ENCODE results near the gene BTG4.

The BTG4 gene

DNA sequence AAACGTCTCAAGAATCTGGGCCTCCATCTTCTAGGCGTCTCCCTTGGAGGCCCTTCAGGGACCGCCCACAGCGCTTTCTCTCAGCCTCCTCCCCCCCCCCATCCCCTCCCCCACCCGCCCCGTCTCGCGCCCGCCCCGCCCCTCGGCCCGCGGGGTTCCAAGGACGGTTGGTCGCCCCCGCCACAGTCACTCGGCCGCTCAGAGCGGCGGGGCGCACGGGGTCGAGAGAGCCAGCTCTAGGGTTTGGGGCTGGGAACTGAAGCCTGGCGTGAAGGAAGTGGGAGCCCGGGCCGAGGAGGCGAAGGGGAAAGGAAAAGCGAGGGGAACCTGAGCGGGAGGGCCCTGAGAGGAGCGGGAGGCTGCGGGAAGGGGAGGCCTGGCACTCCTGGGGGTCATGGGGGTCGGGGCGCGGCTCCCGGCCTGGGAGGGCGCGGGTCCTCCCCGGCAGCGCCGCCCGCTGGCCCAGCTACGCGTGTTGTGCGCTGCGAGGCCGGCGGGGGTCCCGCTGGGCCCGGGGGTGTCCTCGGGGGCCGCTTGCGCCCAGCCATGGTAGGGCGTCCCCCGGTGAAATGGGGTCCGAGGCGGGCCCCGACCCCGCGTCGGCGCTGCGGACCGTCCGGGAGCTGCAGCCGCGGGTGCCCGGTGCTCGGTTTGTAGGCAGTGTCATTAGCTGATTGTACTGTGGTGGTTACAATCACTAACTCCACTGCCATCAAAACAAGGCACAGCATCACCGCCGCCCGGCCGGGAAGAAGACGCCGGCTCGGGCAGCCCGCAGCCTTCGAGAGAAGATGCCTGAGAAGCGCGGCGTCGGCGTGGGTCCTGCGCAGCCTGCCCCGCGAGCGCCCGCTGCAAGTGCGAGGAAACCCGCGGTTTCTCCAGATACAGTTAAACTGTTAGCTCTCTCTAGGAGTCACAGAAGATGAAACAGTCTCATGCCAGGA, at the start of gene BTG4:
TSS of gene BTG4 (minus strand) at position 91 of the 944 bp plus-strand sequence. CDS start 13,610 bp downstream, outside the sequence.
- DNase-seq = no peak

DNA sequence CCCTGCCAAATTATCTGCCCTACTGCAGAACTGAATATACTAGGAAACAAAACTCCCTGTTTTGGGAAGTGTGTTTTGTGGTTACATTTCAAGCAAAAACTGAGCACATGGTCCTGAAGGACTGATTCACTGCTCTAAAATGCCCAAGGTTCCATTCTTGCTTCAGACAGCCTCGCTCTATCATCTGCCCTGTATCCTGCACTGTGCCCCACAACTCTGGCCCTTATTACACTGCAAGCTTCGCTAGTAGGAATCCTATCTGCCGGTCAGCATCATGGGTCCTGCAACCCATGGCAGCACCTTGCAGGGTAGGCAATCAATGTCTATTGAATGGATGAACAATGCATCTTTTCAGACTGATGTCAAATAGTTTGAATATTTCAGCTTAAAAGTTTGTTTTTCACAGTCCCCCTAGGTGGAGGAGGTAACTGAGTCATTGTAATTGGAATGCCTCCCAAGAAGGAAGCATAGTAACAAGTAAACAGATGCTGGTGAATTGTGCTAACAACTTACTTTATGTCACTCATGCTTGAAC, 49.7 kb upstream of the BTG4 start:
- no peak for DNase-seq

DNA sequence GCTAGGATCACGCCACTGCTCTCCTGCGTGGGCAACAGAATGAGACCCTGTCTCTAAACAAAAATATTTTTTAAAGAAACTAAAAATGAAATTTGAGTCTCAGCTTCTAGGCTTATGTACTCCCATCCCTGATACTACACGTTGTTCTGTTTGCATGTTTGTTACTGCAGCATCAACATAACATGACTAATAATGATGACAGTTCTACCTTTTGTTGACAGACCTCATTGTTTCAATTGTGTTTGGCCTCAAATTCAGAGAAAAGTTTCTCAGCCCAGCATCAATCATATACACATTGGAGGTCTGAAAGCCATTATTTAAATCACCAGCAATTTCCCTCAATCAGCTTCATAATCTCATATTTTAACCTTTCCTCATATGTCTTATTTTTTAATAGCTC, 49.1 kb upstream of the BTG4 start:
- no peak for DNase-seq

DNA sequence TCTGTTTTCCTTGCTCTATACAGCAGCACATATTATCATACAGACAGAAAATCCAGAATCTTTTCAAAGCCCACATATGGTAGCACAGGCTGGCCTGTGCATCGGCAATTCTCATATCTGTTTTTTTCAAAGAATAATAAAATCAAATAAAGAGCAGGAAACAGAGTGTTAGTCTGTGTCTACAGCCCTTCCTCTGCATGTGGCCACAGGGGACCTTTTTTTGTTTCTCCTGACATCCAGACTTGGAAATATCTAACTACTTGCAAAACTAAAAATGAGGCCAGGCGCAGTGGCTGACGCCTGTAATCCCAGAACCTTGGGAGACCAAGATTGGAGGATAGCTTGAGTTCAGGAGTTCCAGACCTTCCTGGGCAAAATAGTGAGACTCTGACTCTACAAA, 48.6 kb upstream of the BTG4 start:
- DNase-seq = no peak

DNA sequence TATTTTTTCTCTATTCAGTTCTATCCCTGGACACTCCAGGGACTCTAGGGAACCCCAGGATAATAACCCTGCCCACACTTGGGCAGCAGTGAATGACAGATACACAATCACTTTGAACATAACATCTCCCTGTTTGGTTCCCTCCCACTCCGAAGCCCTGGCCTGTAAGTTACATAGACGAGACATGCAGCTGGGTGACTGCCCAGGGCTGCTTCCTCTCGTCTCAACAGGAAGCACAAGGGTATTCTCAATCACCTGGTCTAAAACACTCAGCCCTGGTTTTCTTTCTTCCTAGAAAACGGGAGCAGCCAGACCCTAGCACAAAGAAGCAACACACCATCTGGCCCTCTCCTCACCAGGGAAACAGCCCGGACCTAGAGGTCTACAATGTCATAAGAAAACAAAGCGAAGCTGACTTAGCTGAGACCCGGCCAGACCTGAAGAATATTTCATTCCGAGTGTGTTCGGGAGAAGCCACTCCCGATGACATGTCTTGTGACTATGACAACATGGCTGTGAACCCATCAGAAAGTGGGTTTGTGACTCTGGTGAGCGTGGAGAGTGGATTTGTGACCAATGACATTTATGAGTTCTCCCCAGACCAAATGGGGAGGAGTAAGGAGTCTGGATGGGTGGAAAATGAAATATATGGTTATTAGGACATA, 47.7 kb upstream of the BTG4 start:
- no peak for DNase-seq

DNA sequence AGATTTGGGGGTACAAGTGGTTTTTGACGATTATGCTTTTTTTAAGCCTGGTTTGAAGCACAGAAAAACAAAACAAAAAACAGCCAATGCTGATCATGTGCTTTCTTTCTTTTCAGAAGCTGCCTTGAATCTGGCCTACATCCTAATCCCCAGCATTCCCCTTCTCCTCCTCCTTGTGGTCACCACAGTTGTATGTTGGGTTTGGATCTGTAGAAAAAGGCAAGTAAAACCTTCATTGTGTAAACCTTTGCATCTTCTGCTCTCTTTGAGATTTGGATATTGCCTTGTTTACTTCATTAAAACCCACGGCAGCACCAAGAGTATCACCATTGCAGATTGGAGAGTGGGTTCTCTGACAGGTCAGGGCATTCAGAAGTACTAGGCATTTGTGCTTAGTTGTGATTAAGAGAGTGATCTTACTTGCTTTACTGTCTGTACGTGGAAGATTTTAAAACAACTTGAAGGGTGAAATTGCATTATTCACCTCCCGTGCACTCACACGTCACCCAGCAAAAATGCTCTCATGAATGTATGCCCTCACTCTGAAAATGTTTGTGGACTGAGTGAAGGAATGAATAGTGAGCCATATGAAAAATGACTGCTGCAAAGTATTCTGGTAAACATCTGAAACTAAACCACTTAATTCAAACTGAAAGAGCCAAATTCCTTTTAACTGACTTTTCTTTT, 45.4 kb upstream of the BTG4 start:
- DNase-seq = no peak

DNA sequence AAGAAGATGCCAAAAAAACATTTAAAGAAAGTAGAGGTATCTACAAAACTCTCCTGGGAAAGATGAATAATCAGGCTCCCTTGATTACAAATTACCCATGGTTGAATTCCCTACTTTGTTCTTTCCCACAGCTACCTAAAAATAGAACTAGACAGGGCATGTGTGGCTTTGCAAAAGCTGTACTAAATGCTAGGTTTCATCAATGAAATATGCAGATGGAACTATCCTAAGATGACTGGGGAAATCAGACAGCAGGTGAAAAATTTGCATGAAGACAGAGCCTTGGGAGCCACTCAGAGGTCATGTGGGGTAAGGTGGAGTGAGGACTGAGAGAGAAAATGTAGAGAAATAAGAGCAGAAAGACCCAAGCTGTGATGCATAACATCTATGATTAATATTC, 43.1 kb upstream of the BTG4 start:
- DNase-seq = no peak

DNA sequence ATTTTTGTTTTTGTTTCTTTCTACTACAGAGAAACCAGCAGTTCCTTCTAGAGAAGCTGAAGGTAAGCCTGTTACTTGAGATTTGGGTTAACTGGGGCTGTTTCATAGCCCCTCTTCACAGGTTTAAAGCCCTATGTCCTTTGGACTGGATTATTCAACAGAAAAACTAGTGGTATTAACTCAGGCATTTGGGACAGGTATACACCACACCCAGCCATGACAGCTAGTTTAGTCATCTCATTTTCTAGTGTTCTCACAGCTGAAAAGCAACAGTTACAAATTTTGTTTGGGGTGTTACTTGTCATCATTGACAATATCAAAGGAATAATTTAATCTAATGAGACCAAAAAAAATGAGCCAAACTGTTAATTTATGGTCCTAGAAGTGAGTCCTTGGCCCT, 42.3 kb upstream of the BTG4 start:
- DNase-seq = no peak

DNA sequence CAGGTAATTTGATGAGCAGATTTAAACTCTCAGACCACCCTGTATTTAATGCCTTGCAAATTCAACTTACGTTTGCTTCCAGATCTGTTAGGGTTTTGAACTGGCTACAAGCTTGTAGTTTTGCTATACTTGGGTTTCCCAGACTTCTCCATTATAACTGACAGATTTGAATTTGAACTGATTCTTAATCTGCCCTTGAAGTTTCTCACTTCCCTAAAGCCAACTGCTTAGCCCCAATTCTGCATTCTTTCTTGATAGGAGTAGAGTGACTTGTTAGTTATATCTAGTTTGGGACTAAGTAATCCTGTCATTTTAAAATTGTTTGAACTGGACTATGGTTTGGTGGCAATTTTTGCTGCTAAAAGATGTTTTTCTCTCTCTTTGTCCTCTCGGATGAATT, 38.1 kb upstream of the BTG4 start:
- no peak for DNase-seq

DNA sequence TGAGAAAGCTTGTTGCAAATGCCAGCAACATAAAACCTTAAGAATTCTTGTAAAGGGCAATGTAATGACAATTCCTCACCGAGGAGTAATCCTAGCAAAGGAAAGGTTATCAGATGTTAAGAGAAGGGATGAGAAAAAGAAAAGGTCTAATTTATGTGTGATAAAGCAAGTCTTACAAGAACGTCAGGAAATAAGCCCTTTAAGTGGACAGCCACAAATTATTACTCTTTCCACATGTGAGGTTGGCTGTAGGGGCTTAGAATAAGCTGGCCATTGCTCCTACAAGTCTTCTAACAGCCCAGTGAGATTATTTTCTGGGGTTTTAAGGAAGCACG, 37.6 kb upstream of the BTG4 start:
- no peak for DNase-seq

DNA sequence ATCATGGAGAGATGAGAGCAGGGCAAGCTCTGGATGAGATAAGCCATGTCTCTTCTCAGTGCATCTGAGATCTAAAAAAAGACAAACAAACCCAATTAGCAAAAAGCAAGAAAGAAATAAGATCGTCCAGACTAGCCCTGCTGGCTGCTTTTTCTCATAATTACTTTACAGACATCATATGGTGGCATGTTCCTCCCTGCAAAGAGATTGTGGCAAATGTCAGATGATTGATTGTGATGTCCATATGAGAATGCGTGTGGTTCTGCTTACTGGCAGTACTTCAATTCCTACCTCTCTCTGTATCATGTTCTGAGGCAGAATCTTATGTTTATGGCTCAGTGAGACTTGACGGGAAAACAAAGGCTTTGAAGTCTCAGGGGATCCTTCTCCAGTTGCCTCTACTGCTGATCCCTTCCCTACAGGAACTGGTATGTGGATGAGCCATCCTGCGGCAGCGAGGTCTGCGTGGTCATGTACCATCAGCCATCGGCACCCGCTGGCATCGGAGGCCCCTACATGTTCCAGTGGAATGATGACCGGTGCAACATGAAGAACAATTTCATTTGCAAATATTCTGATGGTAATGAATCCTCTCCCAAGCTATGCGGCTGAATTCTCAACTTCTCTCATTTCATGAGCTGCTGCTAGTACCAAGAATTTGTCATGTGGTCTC, 37.1 kb upstream of the BTG4 start:
- no peak for DNase-seq

DNA sequence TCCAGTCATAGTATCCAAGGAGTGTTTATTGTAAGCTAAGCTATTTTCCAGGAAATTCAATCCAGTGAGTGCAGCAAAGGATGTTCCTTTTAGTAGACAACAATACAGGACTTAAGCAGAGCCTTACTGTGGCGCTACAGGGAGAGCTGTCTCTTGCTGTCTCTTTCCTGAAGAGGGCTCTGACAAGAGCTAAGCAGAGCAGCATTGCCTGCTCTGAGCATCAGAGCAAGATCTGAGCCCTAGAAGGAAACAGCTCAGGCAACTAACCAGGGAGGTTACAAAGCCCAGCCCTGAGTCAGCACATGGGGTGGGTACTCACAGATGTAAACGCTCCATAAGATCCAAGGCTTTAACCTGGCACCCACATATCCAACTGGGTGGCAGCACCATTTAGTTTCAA, 36.3 kb upstream of the BTG4 start:
- no peak for DNase-seq

DNA sequence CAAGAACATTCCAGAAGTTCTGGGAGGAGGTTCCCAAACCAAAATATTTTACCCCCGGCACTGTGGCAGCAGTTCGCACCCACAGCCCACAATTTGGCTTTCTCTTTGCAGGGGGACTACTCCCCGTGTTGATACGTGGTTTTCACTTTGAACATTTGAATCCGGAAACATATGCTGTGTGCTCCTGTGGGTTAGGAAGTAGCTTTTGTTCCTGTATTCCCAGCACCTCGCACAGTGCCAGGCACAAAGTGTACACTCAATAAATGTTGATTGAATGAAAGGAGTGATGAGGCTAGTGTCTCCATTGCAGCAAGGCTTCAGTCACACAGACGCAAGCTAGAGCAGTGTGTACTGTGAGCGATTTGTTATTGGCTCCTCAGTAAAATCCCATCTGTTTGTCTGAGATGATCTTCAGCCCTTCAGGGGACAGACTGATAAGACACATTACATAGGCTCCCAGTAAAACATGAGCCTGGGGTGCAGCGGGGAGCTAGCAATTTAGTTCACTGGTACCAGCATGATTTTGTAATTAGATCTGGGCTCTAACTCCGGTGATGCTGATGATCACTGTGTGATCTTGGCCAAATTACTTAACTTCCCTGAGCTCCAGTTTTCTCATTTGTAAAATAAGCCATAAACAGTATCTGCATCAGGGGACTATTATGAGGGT, 30.6 kb upstream of the BTG4 start:
- DNase-seq = no peak

DNA sequence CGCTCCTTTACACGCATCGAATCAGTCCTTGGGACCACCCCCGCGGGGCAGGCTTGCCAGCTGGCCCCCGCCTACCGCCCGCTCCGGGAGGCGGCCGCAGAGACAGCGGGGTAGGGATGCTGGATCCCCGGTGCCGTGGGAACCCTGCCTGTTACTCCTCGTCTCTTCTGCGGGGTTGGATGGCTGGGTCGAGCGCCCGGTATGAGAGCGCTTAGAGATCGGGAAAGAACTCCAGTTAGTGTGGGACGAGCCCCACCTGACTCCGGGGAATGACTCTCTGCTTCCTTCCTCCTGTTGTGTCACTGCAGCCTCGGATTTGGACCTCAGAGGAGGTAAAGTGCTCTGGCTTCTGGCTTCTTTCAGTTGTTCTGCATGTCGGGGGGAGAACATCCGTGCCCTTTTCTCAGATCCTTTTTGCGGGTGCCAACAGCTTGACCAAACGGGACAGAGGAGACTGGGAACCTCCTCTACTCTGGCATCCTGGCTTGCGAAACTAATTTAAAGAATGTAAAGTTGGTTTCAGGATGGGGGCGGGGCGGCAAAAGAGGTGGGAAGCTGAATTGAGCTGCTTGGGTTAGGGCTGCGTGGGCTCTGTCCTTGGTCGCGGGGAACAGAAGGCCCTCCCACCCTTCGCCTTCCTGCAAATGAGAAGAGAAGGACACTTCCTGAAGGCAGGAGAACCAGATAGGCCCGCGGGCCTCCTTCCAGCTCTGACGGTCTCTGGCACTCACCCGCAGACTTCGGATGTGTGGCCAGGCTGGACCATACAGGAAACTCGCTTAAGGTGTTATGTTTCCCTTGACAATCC, 29.3 kb upstream of the BTG4 start:
- DNase-seq = no peak

DNA sequence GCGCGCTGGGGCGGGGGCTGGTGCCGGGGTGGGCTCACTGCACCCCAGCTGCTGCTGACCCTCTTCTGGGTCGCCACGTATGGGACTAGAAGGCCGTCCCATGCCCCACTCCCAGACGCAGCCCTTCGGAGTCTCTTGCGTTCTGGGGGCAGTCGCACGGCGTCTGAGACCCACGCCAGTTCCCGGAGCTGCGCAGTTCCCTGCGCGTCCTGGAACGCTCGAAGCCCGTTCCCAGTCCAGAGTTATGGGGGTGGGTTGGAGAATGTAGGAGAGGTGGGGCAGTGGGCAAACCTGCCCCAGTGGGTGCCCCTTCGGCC, 28.7 kb upstream of the BTG4 start:
- DNase-seq = no peak

DNA sequence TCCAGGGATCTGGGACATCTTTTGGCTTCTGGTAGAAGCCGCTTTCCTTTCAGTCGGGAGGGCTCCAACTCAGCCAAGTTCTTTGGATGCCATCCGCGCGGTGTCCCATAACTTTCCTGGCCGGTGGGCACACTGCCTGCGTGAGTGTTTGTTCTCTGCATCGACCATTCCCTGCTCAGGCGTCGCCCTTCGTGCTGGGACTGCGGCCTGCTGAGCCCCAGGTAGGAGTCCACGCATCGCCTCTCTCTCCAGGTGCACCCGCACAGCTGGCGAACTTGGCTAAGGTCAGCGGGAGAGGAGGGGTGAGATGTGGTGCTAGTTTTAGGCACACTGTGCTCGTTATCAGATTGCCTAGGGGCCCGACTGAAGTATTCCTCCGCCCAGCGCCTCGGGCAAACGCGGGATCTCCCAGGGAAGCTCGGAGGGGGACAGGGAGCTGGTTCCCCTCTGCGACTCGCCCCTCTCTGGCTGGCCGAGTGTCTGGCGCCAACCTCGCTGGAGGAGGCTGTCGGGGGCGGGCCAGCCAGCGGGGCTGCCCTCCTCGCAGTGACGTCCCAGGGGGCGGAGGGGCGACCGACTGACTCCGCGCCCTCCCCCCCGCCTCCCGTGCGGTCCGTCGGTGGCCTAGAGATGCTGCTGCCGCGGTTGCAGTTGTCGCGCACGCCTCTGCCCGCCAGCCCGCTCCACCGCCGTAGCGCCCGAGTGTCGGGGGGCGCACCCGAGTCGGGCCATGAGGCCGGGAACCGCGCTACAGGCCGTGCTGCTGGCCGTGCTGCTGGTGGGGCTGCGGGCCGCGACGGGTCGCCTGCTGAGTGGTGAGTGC, 28.1 kb upstream of the BTG4 start, which contains the start of gene LAYN:
TSS of gene LAYN (plus strand) at position 607 of the 823 bp plus-strand sequence. CDS start at position 731, 124 bp downstream.
- DNase-seq = no peak

DNA sequence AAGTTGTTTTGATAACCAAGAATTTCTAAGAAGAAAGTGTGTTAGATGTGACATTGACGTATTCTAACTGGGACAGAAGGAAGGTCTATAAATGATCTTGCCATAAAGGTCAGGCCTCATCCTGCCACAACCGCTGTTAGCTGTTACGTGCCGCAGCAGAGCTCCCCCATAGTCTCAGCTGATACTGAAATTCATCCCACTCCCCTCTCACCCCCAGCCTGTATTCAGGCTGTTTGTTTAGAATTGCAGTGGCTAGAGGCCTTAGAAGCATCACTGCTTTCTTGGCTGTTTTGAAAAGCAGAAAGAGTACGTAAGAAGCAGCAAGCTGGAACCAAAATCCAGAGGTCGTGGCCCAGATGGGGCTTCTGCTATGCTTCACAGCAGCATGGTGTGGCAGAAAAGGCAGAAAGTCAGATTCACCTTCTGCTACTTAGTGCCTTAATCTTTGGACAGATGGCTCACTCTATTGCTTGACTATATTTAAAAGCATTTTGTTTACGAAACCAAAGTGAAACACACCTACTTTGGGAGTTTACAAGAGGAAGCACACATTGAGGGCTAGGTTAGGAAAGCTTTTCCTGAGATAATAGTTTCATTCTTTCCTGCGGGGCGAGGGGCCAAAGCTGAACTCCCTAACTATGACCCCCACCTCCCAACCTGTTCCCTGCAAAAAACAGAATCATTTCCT, 27.4 kb upstream of the BTG4 start:
- no peak for DNase-seq

DNA sequence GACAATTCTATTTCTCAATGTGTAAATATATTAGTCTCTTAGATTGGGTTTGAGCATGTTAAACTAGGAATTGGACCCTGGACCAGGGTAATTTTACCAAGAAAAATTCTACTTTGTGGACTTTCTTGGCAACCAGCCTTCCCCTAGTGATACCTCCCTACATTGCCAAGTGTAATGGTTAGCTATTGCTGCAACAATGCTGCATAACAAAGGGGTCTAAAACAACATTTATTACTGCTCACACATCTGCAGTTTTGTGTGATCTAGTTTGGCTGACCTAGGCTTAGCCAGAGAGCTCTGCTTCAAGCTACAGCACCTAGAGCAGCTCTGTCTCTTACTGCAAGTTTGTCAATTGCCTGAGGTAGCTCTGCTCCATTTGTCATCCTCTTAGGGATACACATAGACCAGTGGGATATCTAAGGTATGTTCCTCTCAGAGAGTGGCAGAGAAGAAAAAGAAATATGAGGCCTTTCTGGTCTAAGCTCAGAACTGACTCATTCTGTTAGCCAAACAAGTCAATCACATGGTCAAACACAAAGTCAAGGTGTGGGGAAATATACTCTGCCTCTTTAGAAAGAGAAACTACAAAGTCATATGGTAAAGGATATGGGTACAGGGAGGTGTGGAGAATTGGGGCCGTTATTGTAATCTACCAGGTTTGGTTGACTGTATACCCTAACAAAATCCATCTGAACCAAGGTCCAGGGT, 26.4 kb upstream of the BTG4 start:
- DNase-seq = no peak

DNA sequence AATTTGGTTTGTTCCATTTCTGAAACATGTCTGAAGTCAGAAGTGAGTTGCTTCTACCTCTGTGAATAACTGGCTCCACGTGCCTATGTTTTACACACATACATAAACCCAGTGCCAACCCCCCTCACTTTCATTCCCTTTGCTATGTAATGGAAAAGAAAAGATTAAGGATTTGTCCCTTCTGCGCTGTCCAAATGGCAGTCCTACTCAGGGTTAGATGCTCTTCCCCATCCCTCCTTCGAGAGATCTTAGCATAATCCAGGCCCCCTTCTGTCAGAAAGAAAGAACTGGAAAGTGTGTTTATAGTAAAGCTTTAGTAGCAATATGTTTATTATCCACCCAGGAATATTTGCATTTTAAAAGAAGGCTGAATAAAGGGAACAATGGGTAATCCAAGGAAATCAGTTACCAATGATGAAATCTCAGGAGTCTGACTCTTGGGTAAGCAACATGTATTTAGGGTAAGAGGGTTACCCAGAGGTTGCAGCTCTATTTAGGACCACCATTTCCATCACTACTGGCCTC, 25.2 kb upstream of the BTG4 start:
- no peak for DNase-seq

Measured in cerebellar nuclear complex (tissue), 1 donor.